ENCODE results near the gene ADH1B.

DNA sequence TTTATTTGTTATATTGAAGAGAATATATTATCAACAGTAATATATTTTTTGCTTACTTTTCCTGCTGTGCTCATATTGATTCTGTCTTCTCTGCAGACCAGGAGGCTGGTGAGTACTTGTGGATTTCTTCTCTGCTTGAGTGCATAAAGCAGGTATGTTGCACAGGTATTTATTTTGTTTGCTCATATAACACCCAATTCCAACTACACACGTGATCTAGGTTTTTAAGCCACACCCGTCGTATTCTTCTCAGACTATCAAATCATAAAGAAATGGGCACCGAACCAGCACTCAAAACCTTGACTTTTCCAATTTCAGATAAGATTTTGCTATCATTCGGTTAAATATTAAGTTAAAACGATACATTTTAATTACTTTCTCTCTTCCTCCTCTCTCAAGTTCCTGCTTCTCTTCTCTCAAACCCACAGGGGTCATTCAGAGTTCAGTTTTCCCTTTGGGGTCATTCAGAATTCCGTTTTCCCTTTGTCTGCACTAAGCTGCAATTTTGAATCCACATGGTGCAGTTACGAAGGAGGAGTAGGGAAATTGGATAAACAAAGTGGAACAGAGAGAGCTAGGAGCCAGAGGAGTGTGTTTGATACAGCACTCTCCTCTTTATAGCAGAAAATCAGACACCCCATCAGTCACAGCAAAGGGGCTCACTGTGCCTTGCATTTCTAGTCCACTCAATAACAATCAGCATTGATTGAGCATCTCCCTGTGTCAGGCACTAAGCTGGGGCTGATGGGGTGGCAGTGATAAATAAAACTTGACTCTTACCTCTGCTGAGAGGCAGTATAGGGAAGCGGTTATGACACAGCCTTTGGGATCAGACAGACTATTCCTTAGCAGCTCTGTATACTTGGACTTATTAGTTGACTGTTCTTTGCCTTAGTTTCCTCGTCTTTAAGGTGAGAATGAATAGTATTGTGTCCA is 31.7 kb upstream of the ADH1B start, which contains the start of gene ADH1C:
- TF ChIP-seq, protein P1, sequence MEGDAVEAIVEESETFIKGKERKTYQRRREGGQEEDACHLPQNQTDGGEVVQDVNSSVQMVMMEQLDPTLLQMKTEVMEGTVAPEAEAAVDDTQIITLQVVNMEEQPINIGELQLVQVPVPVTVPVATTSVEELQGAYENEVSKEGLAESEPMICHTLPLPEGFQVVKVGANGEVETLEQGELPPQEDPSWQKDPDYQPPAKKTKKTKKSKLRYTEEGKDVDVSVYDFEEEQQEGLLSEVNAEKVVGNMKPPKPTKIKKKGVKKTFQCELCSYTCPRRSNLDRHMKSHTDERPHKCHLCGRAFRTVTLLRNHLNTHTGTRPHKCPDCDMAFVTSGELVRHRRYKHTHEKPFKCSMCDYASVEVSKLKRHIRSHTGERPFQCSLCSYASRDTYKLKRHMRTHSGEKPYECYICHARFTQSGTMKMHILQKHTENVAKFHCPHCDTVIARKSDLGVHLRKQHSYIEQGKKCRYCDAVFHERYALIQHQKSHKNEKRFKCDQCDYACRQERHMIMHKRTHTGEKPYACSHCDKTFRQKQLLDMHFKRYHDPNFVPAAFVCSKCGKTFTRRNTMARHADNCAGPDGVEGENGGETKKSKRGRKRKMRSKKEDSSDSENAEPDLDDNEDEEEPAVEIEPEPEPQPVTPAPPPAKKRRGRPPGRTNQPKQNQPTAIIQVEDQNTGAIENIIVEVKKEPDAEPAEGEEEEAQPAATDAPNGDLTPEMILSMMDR (IDR thresholded peaks at IDR 0.05) = no peak
- TF ChIP-seq ZFX (IDR thresholded peaks at IDR 0.05; ENCODE audit: borderline replicate concordance) = no peak
